Skeletal muscle satellite cell (primary cell): ENCODE measurements around the gene INPP5A.
"Not testable (repeated sequence)": the region's sequence is repeated elsewhere in the genome, so short reads cannot be mapped to it uniquely, and the experiment has no call there.

Source experiments
- H3K27me3 ChIP-seq: 2 replicates; pipeline ENCODE4 v1.7.0; 2013; ENCODE audit warnings: low read length; ENCODE audit not compliant: control insufficient read depth, insufficient read depth
- H3K36me3 ChIP-seq: 2 replicates; pipeline ENCODE4 v1.7.0; 2013; ENCODE audit warnings: mild to moderate bottlenecking, control low read depth, low read length; ENCODE audit not compliant: insufficient read depth
- H3K4me1 ChIP-seq: 2 replicates; pipeline ENCODE4 v1.7.0; 2013; ENCODE audit warnings: low read length; ENCODE audit not compliant: control insufficient read depth, insufficient read depth
- H3K4me2 ChIP-seq: 2 replicates; pipeline ENCODE4 v1.7.0; 2013; ENCODE audit warnings: mild to moderate bottlenecking, low read length
- H3K4me3 ChIP-seq: 2 replicates; pipeline ENCODE4 v1.7.0; 2013; ENCODE audit warnings: low read length
- H3K9ac ChIP-seq: 2 replicates; pipeline ENCODE4 v1.7.0; 2013; ENCODE audit warnings: mild to moderate bottlenecking, low read depth, low read length, moderate library complexity
- H3K9me3 ChIP-seq: replicated peaks from 2 replicates; pipeline ENCODE4 v1.7.0; 2013; ENCODE audit warnings: mild to moderate bottlenecking, control low read depth, low read length

Gene INPP5A

DNA sequence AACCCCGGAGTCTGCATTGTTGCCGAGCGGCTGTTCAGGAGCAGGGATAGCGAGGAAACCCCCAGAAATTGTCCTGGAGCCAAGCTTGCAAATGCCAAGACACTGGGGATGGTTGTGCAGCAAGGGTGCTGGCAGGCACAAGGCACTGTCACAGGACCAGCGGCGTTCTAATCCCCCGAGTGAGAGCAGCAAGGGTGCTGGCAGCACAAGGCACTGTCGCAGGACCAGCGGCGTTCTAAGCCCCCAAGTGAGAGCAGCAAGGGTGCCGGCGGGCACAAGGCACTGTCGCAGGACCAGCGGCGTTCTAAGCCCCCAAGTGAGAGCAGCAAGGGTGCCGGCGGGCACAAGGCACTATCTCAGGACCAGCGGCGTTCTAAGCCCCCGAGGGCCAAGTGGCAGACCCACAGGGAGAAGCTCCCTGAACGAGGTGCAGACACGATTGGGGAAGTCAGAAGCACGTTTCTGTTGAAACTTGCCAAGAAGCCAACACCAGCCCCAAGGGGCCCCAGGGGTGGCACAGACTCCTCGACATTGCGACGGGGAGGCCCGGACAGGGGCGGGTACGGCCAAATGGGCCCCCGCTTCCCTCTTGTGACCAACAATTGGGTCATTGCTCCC, 40.4 kb upstream of the INPP5A start:
- Histone ChIP-seq H3K4me1 (no peaks in the 10 kb centered on the region), H3K9me3 (no peaks in the 10 kb centered on the region), H3K4me2 (no peak overlapping the region), H3K27me3 (peaks cover 90% of the 10 kb centered on the region), H3K9ac (no peak overlapping the region), H3K36me3 (no peaks in the 10 kb centered on the region), H3K4me3 (no peak overlapping the region)

DNA sequence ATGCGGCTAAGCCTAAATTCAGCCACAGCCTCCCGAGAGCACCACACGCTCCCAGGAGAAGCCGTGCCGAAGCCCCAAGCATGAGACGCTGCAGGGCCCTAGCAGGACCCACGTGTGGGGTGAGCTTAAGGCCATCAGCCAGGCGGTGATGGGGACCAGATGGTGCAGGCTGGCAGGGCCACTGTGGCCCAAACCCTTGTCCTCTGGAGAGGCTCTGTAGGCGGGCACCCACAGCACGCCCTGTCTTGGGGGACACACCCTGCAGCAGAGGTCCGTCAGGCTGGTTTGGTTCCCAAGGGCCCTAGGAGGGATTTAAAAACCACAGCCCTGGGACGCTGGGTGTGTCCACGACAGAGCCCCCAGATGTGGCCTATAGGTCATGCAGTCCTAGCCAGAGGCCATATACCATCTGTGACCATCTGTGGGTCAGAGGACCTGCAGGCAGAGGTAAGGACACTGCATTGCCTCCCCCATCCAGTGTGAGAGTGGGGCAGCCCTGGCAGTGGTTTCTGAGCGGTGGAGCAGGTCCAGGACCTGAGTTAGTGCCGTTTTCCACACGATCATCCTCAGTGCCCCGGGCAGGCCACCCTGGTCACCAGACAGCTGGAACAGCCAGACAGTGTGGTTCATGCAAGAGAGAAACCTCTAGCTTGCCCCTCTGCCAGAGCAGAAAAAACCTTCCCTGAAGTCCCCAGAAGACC, 39.6 kb upstream of the INPP5A start:
- H3K4me2 ChIP-seq = no peak overlapping the region
- no peak overlapping the region for H3K4me3 ChIP-seq
- H3K27me3 ChIP-seq = peaks cover 90% of the 10 kb centered on the region
- no peaks in the 10 kb centered on the region for H3K4me1 ChIP-seq
- H3K9ac ChIP-seq = no peak overlapping the region
- H3K36me3 ChIP-seq = no peaks in the 10 kb centered on the region
- H3K9me3 ChIP-seq = no peaks in the 10 kb centered on the region

DNA sequence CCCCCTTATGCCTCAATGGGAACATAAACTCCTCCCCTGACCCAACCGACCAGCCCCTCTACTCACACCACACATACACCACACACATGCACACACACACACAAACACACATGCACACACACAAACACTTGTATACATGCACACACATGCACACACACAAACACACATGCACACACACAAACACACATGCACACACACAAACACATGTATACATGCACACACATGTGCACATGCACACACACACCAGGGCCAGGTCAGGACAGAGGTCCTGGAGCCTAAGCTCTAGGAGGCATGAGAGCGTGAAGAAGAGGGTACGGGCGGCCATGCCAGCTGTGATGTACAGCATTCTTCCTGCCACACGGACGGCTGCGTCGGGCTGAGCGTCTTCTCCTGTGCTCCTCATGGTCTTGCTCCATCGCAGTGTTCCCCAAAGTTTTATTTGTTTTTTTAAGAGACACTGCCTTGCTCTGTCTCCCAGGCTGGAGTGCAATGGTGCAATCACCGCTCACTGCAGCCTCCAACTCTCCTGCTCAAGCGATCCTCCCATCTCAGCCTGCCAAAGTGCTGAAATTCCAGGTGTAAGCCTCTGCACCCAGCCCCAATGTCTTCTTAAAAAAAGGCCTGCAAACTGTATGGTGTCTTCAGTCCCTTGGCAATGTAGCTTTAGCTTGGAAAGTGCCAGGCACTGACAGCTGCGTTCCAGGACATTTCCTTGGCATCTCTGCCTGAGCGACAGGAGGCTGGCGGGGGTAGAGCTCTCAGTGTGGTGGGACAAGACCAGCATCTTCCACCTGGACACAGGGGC, 38.8 kb upstream of the INPP5A start:
- Histone ChIP-seq H3K9me3 (no peaks in the 10 kb centered on the region), H3K4me2 (no peak overlapping the region), H3K27me3 (peaks cover 90% of the 10 kb centered on the region), H3K4me1 (no peaks in the 10 kb centered on the region), H3K36me3 (no peaks in the 10 kb centered on the region), H3K9ac (no peak overlapping the region), H3K4me3 (no peak overlapping the region)

DNA sequence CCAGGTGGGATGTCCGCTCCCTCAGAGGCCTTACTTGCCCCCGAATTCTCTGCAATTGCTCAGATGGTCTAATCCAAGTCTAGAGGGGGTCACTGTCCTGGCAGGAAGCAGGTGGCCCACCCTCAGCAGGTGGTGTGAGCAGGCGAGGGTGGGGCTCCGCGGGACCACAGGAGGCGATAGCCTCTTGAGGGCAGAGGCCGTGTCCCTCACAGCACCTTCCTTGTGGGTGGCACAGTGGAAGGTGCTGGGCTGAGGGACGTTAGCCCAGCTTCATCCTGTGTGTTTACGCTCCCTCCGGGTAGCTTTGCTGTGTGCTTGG, 38.3 kb upstream of the INPP5A start:
- Histone ChIP-seq H3K4me2 (no peak overlapping the region), H3K4me3 (no peak overlapping the region), H3K9me3 (no peaks in the 10 kb centered on the region), H3K36me3 (no peaks in the 10 kb centered on the region), H3K9ac (no peak overlapping the region), H3K4me1 (no peaks in the 10 kb centered on the region), H3K27me3 (peaks cover 90% of the 10 kb centered on the region)

DNA sequence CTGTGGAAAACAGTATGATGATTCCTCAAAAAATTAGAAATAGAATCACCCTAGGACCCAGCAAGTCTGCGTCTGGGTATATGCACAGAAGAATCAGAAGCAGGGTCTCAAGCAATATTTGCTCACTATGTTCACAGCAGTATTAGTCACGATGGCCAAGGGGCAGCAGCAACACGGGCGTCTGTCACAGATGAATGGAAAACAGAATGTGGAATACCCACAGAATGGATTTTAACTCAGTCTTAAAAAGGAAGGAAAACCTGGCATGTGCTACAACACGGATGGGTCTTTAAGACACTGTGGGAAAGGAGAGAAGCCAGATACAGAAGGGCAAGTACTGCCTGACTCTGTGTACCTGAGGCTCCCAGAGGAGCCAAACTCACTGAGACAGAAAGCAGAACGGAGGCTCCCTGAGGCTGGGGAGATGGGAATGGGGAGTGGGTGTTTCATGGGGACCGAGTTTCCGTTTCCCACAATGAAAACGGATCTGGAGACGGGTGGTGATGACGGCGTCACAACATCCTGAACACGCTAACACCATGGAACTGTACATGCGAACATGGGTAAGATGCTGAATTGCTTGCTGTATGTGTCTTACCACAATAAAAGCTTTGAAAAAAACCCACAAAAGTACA, 36.7 kb upstream of the INPP5A start:
- no peaks in the 10 kb centered on the region for H3K4me1 ChIP-seq
- no peak overlapping the region for H3K4me3 ChIP-seq
- H3K9me3 ChIP-seq = no peaks in the 10 kb centered on the region
- peaks cover 81% of the 10 kb centered on the region for H3K27me3 ChIP-seq
- no peaks in the 10 kb centered on the region for H3K36me3 ChIP-seq
- no peak overlapping the region for H3K9ac ChIP-seq
- H3K4me2 ChIP-seq = no peak overlapping the region

DNA sequence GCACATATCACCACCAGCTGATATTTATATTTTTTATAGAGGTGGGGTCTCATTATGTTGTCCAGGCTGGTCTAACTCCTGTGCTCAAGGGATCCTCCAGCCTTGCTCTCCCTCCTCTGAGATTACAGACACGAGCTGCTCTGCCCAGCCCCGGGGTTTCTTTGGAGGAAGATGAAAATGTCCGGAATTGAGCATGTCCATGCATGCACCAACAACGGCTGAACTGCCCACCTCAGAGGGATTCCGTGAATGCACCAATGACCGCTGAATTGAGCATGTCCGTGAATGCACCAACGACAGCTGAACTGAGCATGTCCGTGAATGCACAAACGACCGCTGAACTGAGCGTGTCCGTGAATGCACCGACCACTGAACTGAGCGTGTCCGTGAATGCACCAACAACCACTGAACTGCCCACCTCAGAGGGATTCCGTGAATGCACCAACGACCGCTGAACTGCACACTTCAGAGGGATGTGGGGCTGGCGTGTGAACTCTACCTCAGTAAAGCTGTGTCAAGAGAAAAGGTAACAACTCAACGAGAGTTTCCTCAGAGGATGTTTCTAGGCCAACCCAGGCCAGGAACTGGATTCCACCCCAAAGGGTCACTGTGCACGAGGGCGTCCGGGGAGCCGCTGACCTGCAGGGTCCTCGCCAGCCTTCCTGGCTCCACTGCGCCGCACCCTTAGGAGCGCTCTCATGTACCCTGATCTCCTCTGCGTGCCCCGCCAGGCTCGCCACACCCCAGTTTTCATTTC, 34.9 kb upstream of the INPP5A start:
- no peak overlapping the region for H3K4me2 ChIP-seq
- no peaks in the 10 kb centered on the region for H3K9me3 ChIP-seq
- no peaks in the 10 kb centered on the region for H3K36me3 ChIP-seq
- no peaks in the 10 kb centered on the region for H3K4me1 ChIP-seq
- no peak overlapping the region for H3K4me3 ChIP-seq
- H3K9ac ChIP-seq = no peak overlapping the region
- peaks cover 70% of the 10 kb centered on the region for H3K27me3 ChIP-seq

DNA sequence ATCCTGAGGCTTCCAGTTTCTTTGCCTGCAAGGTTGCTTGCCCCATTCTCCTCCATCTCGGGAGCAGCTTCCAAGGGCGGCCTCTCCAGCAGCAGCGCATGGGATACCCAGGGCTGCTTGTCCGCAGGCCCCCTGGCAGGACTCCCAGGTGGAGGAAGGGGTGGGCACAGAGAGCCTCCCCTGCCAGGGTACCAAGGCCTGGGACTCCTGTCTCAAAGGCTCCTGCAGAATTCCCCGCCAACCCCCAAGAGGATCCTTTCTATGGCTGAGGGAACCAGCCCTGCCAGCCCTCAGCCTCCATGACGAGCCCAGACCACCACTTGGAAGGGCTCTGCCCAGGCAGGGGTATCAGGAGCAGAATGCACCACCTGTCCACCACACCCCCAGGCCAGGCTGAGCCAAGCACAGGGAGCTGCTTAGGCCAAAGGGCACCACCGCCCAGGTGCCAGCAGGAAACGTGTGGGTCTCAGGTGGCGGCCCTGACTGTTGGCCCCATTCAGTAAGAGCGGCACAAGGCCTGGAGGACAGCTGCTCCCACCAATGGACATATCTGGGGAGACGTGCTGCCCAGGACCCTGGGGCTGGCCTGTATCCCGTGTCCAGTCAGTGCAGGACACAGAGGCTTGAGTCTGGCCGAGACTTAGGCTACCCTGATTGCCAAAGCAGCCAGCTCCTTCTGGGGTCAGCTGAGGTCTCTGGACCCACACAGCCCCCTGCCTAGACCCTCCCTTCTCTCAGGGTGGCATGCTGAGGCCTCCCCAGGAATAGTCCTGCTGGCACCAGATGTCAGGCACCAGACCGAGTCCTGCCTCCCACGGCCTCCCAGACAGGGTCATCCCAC, 33.8 kb upstream of the INPP5A start:
- Histone ChIP-seq H3K27me3 (peaks cover 70% of the 10 kb centered on the region), H3K36me3 (no peaks in the 10 kb centered on the region), H3K4me3 (no peak overlapping the region), H3K4me2 (no peak overlapping the region), H3K9ac (no peak overlapping the region), H3K9me3 (no peaks in the 10 kb centered on the region), H3K4me1 (no peaks in the 10 kb centered on the region)

DNA sequence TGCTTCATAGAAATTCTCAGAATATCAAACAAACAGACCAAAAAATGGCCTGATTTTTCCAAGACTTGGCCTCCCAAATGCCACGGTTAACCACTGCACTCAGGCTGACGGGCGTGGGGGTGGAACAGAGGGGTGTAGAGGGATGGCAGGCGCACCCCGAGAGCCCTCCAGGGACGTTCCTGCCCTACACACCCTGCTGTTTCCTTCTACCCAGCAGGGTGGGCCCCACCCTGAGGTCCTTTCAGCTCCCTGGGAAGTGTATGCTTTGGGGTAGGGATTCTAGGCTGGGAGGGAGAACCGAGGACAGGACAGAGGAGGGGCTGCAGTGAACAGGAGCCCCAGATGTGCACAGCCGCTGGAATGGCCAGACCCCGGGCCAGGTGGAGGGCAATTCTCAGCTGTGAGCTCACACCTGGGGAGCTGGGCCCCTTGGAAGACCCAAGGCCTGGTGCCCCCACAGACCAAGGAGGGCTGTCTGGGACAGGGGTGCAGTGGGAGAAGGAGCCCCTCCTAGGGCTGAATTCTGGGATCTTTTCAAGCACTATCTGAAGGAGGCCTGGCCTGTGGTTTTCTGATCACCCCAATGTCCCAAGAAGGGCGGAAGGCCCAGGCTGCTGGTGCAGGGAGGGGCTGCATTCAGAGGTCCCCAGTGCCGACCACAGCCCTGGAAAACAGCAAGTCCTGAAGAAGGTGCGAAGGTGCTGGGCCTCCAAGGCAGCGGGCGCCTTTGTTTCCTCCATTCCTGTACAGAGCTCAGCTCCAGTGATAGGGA, 32.9 kb upstream of the INPP5A start:
- H3K9me3 ChIP-seq = no peaks in the 10 kb centered on the region
- H3K4me2 ChIP-seq = no peak overlapping the region
- no peaks in the 10 kb centered on the region for H3K4me1 ChIP-seq
- H3K27me3 ChIP-seq = peaks cover 65% of the 10 kb centered on the region
- no peak overlapping the region for H3K9ac ChIP-seq
- H3K4me3 ChIP-seq = no peak overlapping the region
- H3K36me3 ChIP-seq = no peaks in the 10 kb centered on the region

DNA sequence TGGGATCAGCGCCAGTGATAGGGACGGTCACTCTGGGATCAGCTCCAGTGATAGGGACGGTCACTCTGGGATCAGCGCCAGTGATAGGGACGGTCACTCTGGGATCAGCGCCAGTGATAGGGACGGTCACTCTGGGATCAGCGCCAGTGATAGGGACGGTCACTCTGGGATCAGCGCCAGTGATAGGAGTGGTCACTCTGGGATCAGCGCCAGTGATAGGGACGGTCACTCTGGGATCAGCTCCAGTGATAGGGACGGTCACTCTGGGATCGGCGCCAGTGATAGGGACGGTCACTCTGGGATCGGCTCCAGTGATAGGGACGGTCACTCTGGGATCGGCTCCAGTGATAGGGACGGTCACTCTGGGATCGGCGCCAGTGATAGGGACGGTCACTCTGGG, 32.0 kb upstream of the INPP5A start:
- not testable (repeated sequence) for H3K9ac ChIP-seq, H3K4me3 ChIP-seq, H3K4me1 ChIP-seq, H3K9me3 ChIP-seq, H3K36me3 ChIP-seq, H3K4me2 ChIP-seq
- H3K27me3 ChIP-seq = peaks cover 57% of the 10 kb centered on the region

DNA sequence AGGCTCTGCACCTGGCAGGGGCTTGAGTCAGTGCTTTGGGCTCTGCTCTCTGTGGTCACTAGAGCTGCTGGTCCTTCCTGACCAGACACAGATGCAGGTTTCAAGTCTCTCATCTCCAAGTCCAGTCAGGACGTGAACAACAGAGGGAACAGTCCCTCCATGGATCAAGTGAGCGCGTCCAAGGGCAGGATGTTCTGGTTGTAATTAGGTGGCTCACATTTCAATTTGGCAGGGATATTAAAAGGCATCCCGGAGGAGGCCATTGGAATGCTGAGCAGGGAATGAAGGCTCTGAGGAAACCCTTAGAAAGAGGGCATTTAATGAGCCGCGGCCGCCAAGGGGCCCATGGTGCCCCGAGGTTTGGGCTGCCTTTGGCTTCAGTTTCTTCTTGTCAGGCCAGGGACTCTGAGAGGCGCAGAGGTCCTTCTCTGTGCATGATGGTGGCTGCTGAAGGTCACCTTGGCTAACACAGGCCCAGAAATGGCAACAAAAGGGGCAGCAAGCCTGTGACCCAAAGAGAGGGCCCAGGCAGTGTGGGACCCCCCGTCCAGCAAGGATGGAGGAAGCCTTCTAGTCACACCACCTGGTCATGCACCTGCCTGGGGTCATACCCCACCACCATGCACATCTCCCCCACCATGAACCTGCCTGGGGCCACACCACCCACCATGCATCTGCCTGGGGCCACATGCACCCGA, 30.7 kb upstream of the INPP5A start:
- Histone ChIP-seq H3K9ac (no peak overlapping the region), H3K4me3 (no peak overlapping the region), H3K4me1 (no peaks in the 10 kb centered on the region), H3K27me3 (peaks cover 53% of the 10 kb centered on the region), H3K9me3 (no peaks in the 10 kb centered on the region), H3K36me3 (no peaks in the 10 kb centered on the region), H3K4me2 (no peak overlapping the region)
